ENCODE data around the gene TRMT1L. TPM values are rescaled to one million over a fixed set of nuclear protein-coding genes. Genes with fewer than 3 reads are reported as not detected.

Gene TRMT1L
- total and polyA plus RNA-seq, 10 of the 15 experiments (the other 5 are each of a cell fraction or from before 2014, with no cell fraction given), result 3.5 to 35.2 (median 16.9) TPM

- no peak for TF ChIP-seq RELA (IDR thresholded peaks at IDR 0.05; ENCODE audit: borderline replicate concordance, partially characterized antibody)
- TF ChIP-seq FOXK2 (IDR thresholded peaks at IDR 0.05), result no peak
- TF ChIP-seq RAD21 (IDR thresholded peaks at IDR 0.05; ENCODE audit: insufficient read depth, low read depth, low read length), result no peak
- 0 out of 2 replicates have a peak, but pooled peaks have one; percentile 31 for TF ChIP-seq MLLT1 (IDR thresholded peaks at IDR 0.05)
- TF ChIP-seq CHD2 (IDR thresholded peaks at IDR 0.05; ENCODE audit: borderline replicate concordance, low read depth, low read length), result no peak
- TF ChIP-seq CREM (IDR thresholded peaks at IDR 0.05; ENCODE audit: low read depth), result 0 out of 2 replicates have a peak, but pooled peaks have one; percentile 18
- no peak for TF ChIP-seq RCOR1 (conservative IDR thresholded peaks at IDR 0.05; ENCODE audit: low read depth, low read length)
- no peak for TF ChIP-seq PBX3 (IDR thresholded peaks at IDR 0.05; ENCODE audit: insufficient replicate concordance, low read depth, low read length)
- TF ChIP-seq ATF7 (IDR thresholded peaks at IDR 0.05; ENCODE audit: low read depth), result peak; percentile 79
- TF ChIP-seq WRNIP1 (IDR thresholded peaks at IDR 0.05; ENCODE audit: borderline replicate concordance, low read depth, low read length), result no peak
- TF ChIP-seq JUNB (IDR thresholded peaks at IDR 0.05), result peak; percentile 76
- TF ChIP-seq ASH2L (IDR thresholded peaks at IDR 0.05; ENCODE audit: borderline replicate concordance, low read depth), result no peak
- no peak for TF ChIP-seq SMAD5 (IDR thresholded peaks at IDR 0.05; ENCODE audit: low read depth)
- TF ChIP-seq IKZF1 (conservative IDR thresholded peaks at IDR 0.05), result peak; percentile 76
- no peak for TF ChIP-seq ZSCAN29 (IDR thresholded peaks at IDR 0.05)
- no peak for TF ChIP-seq HSF1 (IDR thresholded peaks at IDR 0.05; ENCODE audit: low read depth, low read length)
- no peak for TF ChIP-seq USF2 (IDR thresholded peaks at IDR 0.05; ENCODE audit: borderline replicate concordance, low read depth, low read length)
- no peak for TF ChIP-seq BCL11A (IDR thresholded peaks at IDR 0.05; ENCODE audit: low read depth, low read length)
- TF ChIP-seq CEBPZ (IDR thresholded peaks at IDR 0.05; ENCODE audit: low read depth, low read length), result no peak
- no peak for TF ChIP-seq EGR1 (IDR thresholded peaks at IDR 0.05; ENCODE audit: borderline replicate concordance in 1 of 2, low read depth in 2 of 2, low read length in 2 of 2)
- TF ChIP-seq FOS (IDR thresholded peaks at IDR 0.05; ENCODE audit: borderline replicate concordance, extremely low read depth, insufficient read length), result no peak
- no peak for TF ChIP-seq TBL1XR1 (IDR thresholded peaks at IDR 0.05; ENCODE audit: low read depth, low read length)
- no peak for TF ChIP-seq RB1 (IDR thresholded peaks at IDR 0.05; ENCODE audit: borderline replicate concordance)
- no peak for TF ChIP-seq ZNF274 (IDR thresholded peaks at IDR 0.05; ENCODE audit: insufficient read depth, insufficient read length)
Observed at GRCh38 chr1:185159966-185160365, 3.2 kb upstream of the TRMT1L start (continued).
